NCI-H146 treated with DMSO at 0.1 percent for 48 hours (cell line): Measurements from ENCODE around the gene ZNF862.

Source experiments
- DNase-seq: peaks from one replicate; lab custom pipeline; 2025; ENCODE audit not compliant: unreplicated experiment; lab: John Stamatoyannopoulos, UW

ZNF862 gene

GRCh38 chr7:149811221-149811620, 27.0 kb upstream of the ZNF862 start:
- DNase-seq, result no peak

GRCh38 chr7:149811831-149812490, 26.2 kb upstream of the ZNF862 start:
- DNase-seq, result no peak

GRCh38 chr7:149813254-149814035, 24.7 kb upstream of the ZNF862 start:
- DNase-seq, result no peak

GRCh38 chr7:149814494-149814893, 23.7 kb upstream of the ZNF862 start:
- DNase-seq, result no peak

- DNase-seq, result no peak
Observed at GRCh38 chr7:149815121-149815520, 23.1 kb upstream of the ZNF862 start.

GRCh38 chr7:149815661-149816266, 22.4 kb upstream of the ZNF862 start:
- no peak for DNase-seq

- no peak for DNase-seq
Observed at GRCh38 chr7:149816267-149816751, 21.9 kb upstream of the ZNF862 start.

- DNase-seq, result no peak
Observed at GRCh38 chr7:149816794-149817193, 21.4 kb upstream of the ZNF862 start.

- DNase-seq, result no peak
Observed at GRCh38 chr7:149817301-149817771, 20.8 kb upstream of the ZNF862 start.

GRCh38 chr7:149817836-149818535, 20.2 kb upstream of the ZNF862 start:
- DNase-seq, result no peak

- no peak for DNase-seq
Observed at GRCh38 chr7:149818536-149818840, 19.7 kb upstream of the ZNF862 start.

- no peak for DNase-seq
Observed at GRCh38 chr7:149819141-149819960, 18.8 kb upstream of the ZNF862 start.

- no peak for DNase-seq
Observed at GRCh38 chr7:149819961-149820340, 18.2 kb upstream of the ZNF862 start.

- no peak for DNase-seq
Observed at GRCh38 chr7:149820622-149821190, 17.5 kb upstream of the ZNF862 start.

- DNase-seq, result no peak
Observed at GRCh38 chr7:149821191-149822148, 16.7 kb upstream of the ZNF862 start.

GRCh38 chr7:149822353-149822943, 15.7 kb upstream of the ZNF862 start:
- DNase-seq, result no peak

GRCh38 chr7:149823191-149823630, 15.0 kb upstream of the ZNF862 start:
- no peak for DNase-seq

GRCh38 chr7:149823631-149824199, 14.5 kb upstream of the ZNF862 start:
- no peak for DNase-seq
